ENCODE results near the gene IQUB. TPM values are rescaled to one million over a fixed set of nuclear protein-coding genes. Genes with fewer than 3 reads are reported as not detected.

IQUB gene
- total and polyA plus RNA-seq, 8 donors: 0.15 to 0.81 (median 0.52) TPM

- Histone ChIP-seq H3K27me3 (no peaks in the 10 kb centered on the region), H3K36me3 (peaks cover 0 to 9% (median 0%) of the 10 kb centered on the region in 3 donors), H3K27ac (no peak overlapping the region), H3K4me1 (no peaks in the 10 kb centered on the region), H3K4me3 (no peak overlapping the region), H3K9me3 (no peaks in the 10 kb centered on the region)
- DNase-seq (no peak), FAIRE-seq (no peak), ATAC-seq (no peak)
- intact Hi-C loops (cut with DNase I): no loop called here
- 87 to 96% methylated on average over 1 of the region's 1 CpG for WGBS, 2 donors
- TF ChIP-seq, protein P1, sequence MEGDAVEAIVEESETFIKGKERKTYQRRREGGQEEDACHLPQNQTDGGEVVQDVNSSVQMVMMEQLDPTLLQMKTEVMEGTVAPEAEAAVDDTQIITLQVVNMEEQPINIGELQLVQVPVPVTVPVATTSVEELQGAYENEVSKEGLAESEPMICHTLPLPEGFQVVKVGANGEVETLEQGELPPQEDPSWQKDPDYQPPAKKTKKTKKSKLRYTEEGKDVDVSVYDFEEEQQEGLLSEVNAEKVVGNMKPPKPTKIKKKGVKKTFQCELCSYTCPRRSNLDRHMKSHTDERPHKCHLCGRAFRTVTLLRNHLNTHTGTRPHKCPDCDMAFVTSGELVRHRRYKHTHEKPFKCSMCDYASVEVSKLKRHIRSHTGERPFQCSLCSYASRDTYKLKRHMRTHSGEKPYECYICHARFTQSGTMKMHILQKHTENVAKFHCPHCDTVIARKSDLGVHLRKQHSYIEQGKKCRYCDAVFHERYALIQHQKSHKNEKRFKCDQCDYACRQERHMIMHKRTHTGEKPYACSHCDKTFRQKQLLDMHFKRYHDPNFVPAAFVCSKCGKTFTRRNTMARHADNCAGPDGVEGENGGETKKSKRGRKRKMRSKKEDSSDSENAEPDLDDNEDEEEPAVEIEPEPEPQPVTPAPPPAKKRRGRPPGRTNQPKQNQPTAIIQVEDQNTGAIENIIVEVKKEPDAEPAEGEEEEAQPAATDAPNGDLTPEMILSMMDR (IDR thresholded peaks at IDR 0.05): no peak
Observed at GRCh38 chr7:123548406-123548805, 14.0 kb upstream of the IQUB start.

- intact Hi-C loops (cut with DNase I): no loop called here
- H3K27me3 ChIP-seq: no peaks in the 10 kb centered on the region
- no peak for DNase-seq
- no peak overlapping the region for H3K27ac ChIP-seq
- TF ChIP-seq, protein P1 (IDR thresholded peaks at IDR 0.05): no peak
- FAIRE-seq: no peak
- no peak for ATAC-seq
- no peak overlapping the region for H3K4me3 ChIP-seq
- H3K36me3 ChIP-seq: no peaks in the 10 kb centered on the region
- no peaks in the 10 kb centered on the region for H3K4me1 ChIP-seq
- WGBS, 2 donors: 2 to 10% methylated on average over 1 of the region's 1 CpG
- H3K9me3 ChIP-seq: no peaks in the 10 kb centered on the region
Observed at GRCh38 chr7:123539871-123540270, 5.5 kb upstream of the IQUB start.

DNA sequence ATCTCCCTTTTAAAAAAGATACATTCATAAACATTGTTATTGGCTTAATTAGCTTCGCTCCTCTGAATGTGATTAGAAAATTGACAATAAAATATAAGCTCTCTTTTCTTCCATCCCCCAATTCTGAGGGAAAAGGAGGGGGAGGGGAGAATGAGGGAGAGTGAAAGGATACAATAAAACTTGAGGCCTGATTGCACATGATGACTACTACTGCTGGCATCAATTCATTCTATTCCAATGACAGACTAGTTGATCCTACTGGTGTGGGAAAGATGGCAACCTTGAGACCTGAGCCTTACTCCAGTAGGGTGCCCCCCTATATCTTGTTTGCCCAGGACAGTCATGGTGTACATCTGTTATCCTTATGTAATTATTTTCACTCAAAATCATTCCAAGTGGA, 4.5 kb upstream of the IQUB start:
- intact Hi-C loops (cut with DNase I): no loop called here

GRCh38 chr7:123538189-123538714, 3.9 kb upstream of the IQUB start:
- FAIRE-seq: no peak

More for the DNA sequence above, 4.5 kb upstream of the IQUB start:
- ATAC-seq (no peak), DNase-seq (no peak), FAIRE-seq (no peak)
- no peak overlapping the region for H3K27ac ChIP-seq
- H3K36me3 ChIP-seq: no peaks in the 10 kb centered on the region
- TF ChIP-seq, protein P1 (IDR thresholded peaks at IDR 0.05): no peak
- no peaks in the 10 kb centered on the region for H3K27me3 ChIP-seq
- peaks cover 0 to 1% (median under 1%) of the 10 kb centered on the region in 3 donors for H3K4me1 ChIP-seq
- no peaks in the 10 kb centered on the region for H3K9me3 ChIP-seq
- no peak overlapping the region for H3K4me3 ChIP-seq
- WGBS, 2 donors: 91 to 97% methylated on average over 1 of the region's 1 CpG

More at GRCh38 chr7:123538189-123538714, 3.9 kb upstream of the IQUB start:
- Histone ChIP-seq H3K27me3 (no peaks in the 10 kb centered on the region), H3K9me3 (no peaks in the 10 kb centered on the region), H3K4me3 (no peak overlapping the region), H3K36me3 (no peaks in the 10 kb centered on the region), H3K4me1 (peaks cover 0 to 6% (median 4%) of the 10 kb centered on the region in 3 donors), H3K27ac (no peak overlapping the region)
- DNase-seq (no peak), ATAC-seq (no peak)
- 56 to 65% methylated on average over 7 of the region's 7 CpGs for WGBS, 2 donors
- TF ChIP-seq, protein P1 (IDR thresholded peaks at IDR 0.05): no peak
- intact Hi-C loops (cut with DNase I): no loop called here

Measured in pancreas (tissue), 10 donors.